Measurements from ENCODE around the gene MARK1. TPM values are rescaled to one million over a fixed set of nuclear protein-coding genes. Genes with fewer than 3 reads are reported as not detected.

Gene MARK1
- total and polyA plus RNA-seq, 2 of the 4 experiments (the other 2 are of a cell fraction): not detected

DNA sequence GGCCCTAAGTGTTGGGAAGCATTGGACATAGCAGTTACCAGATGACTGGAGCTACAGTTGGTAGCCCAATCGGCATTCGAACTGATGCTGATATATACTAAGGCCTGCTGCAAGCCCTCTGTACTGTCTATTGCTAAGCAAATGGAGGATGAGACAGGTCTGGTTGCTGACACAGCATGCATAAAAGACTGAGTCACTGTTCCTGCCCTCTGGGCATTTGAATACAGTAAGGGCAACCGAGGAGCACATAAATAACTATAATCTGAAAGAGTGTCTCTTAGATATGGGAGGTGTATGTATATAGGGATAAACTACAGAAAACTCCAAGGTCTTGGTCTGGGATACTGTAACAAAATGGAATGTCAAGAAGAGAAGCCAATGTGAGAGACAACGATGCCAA lies 16.8 kb upstream of the MARK1 start:
- no peaks in the 10 kb centered on the region for H3K27me3 ChIP-seq (ENCODE audit: control insufficient read depth, insufficient read depth, low read length)
- no peak overlapping the region for H3K18ac ChIP-seq (ENCODE audit: low read depth, low read length)
- DNase-seq: no peak
- no peaks in the 10 kb centered on the region for H3K79me1 ChIP-seq (ENCODE audit: low read depth in 1 of 2, low read length in 2 of 2)
- BruUV-seq (replicated peaks): no TSS peak
- H3K56ac ChIP-seq (ENCODE audit: extremely low read depth, insufficient read depth, low read length): no peak overlapping the region
- dilution Hi-C loops (cut with HindIII; ENCODE audit: low sequenced_read_pairs, unreplicated experiment) (no loop called here), intact Hi-C loops (cut with micrococcal nuclease) (no loop called here), in situ Hi-C loops (cut with MboI; ENCODE audit: low sequenced_read_pairs) (no loop called here)
- H2BK20ac ChIP-seq (ENCODE audit: low read depth, low read length): no peak overlapping the region
- H4K20me1 ChIP-seq (ENCODE audit: insufficient read depth, low read length): no peaks in the 10 kb centered on the region
- ATAC-seq (ENCODE audit: low read depth): no peak
- CTCF ChIA-PET: no interaction called here
- no peak overlapping the region for H3K4me3 ChIP-seq (ENCODE audit: insufficient read depth, low read depth, low read length)
- no peaks in the 10 kb centered on the region for H3K9me3 ChIP-seq (ENCODE audit: control insufficient read depth, insufficient read depth, low read length)
- H3K4me1 ChIP-seq (ENCODE audit: control insufficient read depth, insufficient read depth, low read length): no peaks in the 10 kb centered on the region
- no peak overlapping the region for H3K23ac ChIP-seq (ENCODE audit: low read depth, low read length)
- H2AK9ac ChIP-seq (replicated peaks; ENCODE audit: low read depth, low read length, poor library complexity): no peak overlapping the region
- no peaks in the 10 kb centered on the region for H3K36me3 ChIP-seq (ENCODE audit: control insufficient read depth, insufficient read depth, low read length)
- no peak overlapping the region for H4K8ac ChIP-seq (ENCODE audit: low read depth in 2 of 2, low read length in 2 of 2)
- TF ChIP-seq MXI1 (IDR thresholded peaks at IDR 0.05; ENCODE audit: borderline replicate concordance, low read depth, low read length): no peak
- no peak for TF ChIP-seq CEBPB (IDR thresholded peaks at IDR 0.05; ENCODE audit: low read depth, low read length)
- no peak for TF ChIP-seq FOS (IDR thresholded peaks at IDR 0.05; ENCODE audit: low read depth, low read length)
- no peak for TF ChIP-seq SMC3 (IDR thresholded peaks at IDR 0.05; ENCODE audit: low read depth, low read length)
- no peak for TF ChIP-seq MAFK (IDR thresholded peaks at IDR 0.05; ENCODE audit: low read depth, low read length)
- TF ChIP-seq NFE2L2 (IDR thresholded peaks at IDR 0.05; ENCODE audit: low read depth, low read length): no peak
- TF ChIP-seq, protein P1, sequence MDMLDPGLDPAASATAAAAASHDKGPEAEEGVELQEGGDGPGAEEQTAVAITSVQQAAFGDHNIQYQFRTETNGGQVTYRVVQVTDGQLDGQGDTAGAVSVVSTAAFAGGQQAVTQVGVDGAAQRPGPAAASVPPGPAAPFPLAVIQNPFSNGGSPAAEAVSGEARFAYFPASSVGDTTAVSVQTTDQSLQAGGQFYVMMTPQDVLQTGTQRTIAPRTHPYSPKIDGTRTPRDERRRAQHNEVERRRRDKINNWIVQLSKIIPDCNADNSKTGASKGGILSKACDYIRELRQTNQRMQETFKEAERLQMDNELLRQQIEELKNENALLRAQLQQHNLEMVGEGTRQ (IDR thresholded peaks at IDR 0.05; ENCODE audit: low read depth, low read length): no peak
- no peak for TF ChIP-seq ELK1 (IDR thresholded peaks at IDR 0.05; ENCODE audit: borderline replicate concordance, low read depth, low read length)
- H2AK5ac ChIP-seq (ENCODE audit: low read depth, low read length): no peak overlapping the region
- no peak overlapping the region for H4K5ac ChIP-seq (ENCODE audit: low read depth, low read length)
- POLR2A ChIA-PET (ENCODE audit: unreplicated experiment): no interaction called here
- H2BK5ac ChIP-seq (ENCODE audit: low read depth, low read length, poor library complexity, severe bottlenecking): no peak overlapping the region
- H2AFZ ChIP-seq (replicated peaks; ENCODE audit: low read length, poor library complexity): no peak overlapping the region
- H3K9ac ChIP-seq (ENCODE audit: low read depth, low read length): no peak overlapping the region
- H3K14ac ChIP-seq (replicated peaks; ENCODE audit: low read depth, low read length): no peak overlapping the region
- H3K4ac ChIP-seq (ENCODE audit: low read depth, low read length): no peak overlapping the region
- H3K9me1 ChIP-seq (ENCODE audit: insufficient read depth, low read length): no peaks in the 10 kb centered on the region
- H2BK120ac ChIP-seq (ENCODE audit: low read depth, low read length): no peak overlapping the region
- H4K91ac ChIP-seq (ENCODE audit: insufficient read depth, low read depth, low read length): no peak overlapping the region
- H2BK15ac ChIP-seq (ENCODE audit: low read depth, low read length): no peak overlapping the region
- H3K27ac ChIP-seq (ENCODE audit: insufficient read depth, low read length): no peak overlapping the region
- WGBS, 2 experiments (ENCODE audit: extremely low coverage in 2 of 2, insufficient read length in 1 of 2): 68% methylated on average over 2 of the region's 4 CpGs; no CpG with 5 or more reads in 1 of the 2 experiments
- H3K4me2 ChIP-seq (ENCODE audit: low read depth, low read length): no peak overlapping the region
